NOMO-1 treated with dmso at 0.1 percent for 144 hours (cell line): ENCODE results near the gene RMI2.

Experiments used
- DNase-seq: peaks from one replicate; lab custom pipeline; 2025; ENCODE audit not compliant: unreplicated experiment; lab: John Stamatoyannopoulos, UW

The RMI2 gene

GRCh38 chr16:11380836-11381235, 35.6 kb downstream of the RMI2 start:
- DNase-seq = no peak

- DNase-seq = no peak
Measured at GRCh38 chr16:11383481-11384183, 38.4 kb downstream of the RMI2 start.

- no peak for DNase-seq
Measured at GRCh38 chr16:11384184-11384955, 39.1 kb downstream of the RMI2 start.

- DNase-seq = no peak
Measured at GRCh38 chr16:11384956-11385586, 39.8 kb downstream of the RMI2 start.

- no peak for DNase-seq
Measured at GRCh38 chr16:11386054-11386680, 40.9 kb downstream of the RMI2 start.

GRCh38 chr16:11386791-11387546, 41.7 kb downstream of the RMI2 start:
- DNase-seq = no peak

- no peak for DNase-seq
Measured at GRCh38 chr16:11389083-11389482, 43.8 kb downstream of the RMI2 start.

GRCh38 chr16:11389631-11390565, 44.6 kb downstream of the RMI2 start:
- no peak for DNase-seq

GRCh38 chr16:11390573-11391495, 45.6 kb downstream of the RMI2 start:
- DNase-seq = no peak

GRCh38 chr16:11391576-11391975, 46.3 kb downstream of the RMI2 start:
- no peak for DNase-seq

- no peak for DNase-seq
Measured at GRCh38 chr16:11392041-11392581, 46.9 kb downstream of the RMI2 start.

- DNase-seq = no peak
Measured at GRCh38 chr16:11393366-11393765, 48.1 kb downstream of the RMI2 start.

GRCh38 chr16:11393861-11394592, 48.8 kb downstream of the RMI2 start:
- DNase-seq = no peak

- DNase-seq = no peak
Measured at GRCh38 chr16:11394593-11394960, 49.3 kb downstream of the RMI2 start.

- no peak for DNase-seq
Measured at GRCh38 chr16:11395008-11395948, 50.0 kb downstream of the RMI2 start.

- DNase-seq = no peak
Measured at GRCh38 chr16:11395949-11396240, 50.6 kb downstream of the RMI2 start.
